ENCODE results near the gene BMAL1. TPM values are rescaled to one million over a fixed set of nuclear protein-coding genes. Genes with fewer than 3 reads are reported as not detected.
A peak's percentile ranks its signal among the peaks of the same experiment; 100 is the strongest.

BMAL1 gene
- total RNA-seq, 2 donors from 2014 or later = 41.6 to 44.7 TPM

- H3K4me3 Mint-ChIP-seq = peak overlapping the region; percentile 26
- H3K36me3 Mint-ChIP-seq (ENCODE audit: low read depth) = peaks cover 40% of the 10 kb centered on the region
- no peaks in the 10 kb centered on the region for H3K9me3 Mint-ChIP-seq
- H3K27ac Mint-ChIP-seq = peak overlapping the region; percentile 31
- peaks cover 47% of the 10 kb centered on the region for H3K4me1 Mint-ChIP-seq
- H3K27me3 Mint-ChIP-seq = no peaks in the 10 kb centered on the region
- ATAC-seq (replicated peaks) = peak; percentile 70
These were observed 52.2 kb downstream of the BMAL1 start for GRCh38 chr11:13329670-13330356.

GRCh38 chr11:13332124-13332523, 54.5 kb downstream of the BMAL1 start:
- ATAC-seq (replicated peaks) = no peak
- Mint-ChIP-seq H3K27ac (peak overlapping the region; percentile 69), H3K4me1 (peaks cover 51% of the 10 kb centered on the region)

GRCh38 chr11:13333456-13333957, 55.9 kb downstream of the BMAL1 start:
- no peaks in the 10 kb centered on the region for H3K27me3 Mint-ChIP-seq
- H3K4me1 Mint-ChIP-seq = peaks cover 56% of the 10 kb centered on the region
- no peaks in the 10 kb centered on the region for H3K9me3 Mint-ChIP-seq
- H3K4me3 Mint-ChIP-seq = peak overlapping the region; percentile 70
- peak overlapping the region; percentile 68 for H3K27ac Mint-ChIP-seq
- ATAC-seq (replicated peaks) = no peak
- H3K36me3 Mint-ChIP-seq (ENCODE audit: low read depth) = peaks cover 22% of the 10 kb centered on the region

More at GRCh38 chr11:13332124-13332523, 54.5 kb downstream of the BMAL1 start:
- Mint-ChIP-seq H3K4me3 (peak overlapping the region; percentile 70), H3K36me3 (ENCODE audit: low read depth) (peaks cover 35% of the 10 kb centered on the region), H3K27me3 (no peaks in the 10 kb centered on the region), H3K9me3 (no peaks in the 10 kb centered on the region)

GRCh38 chr11:13334034-13334786, 56.6 kb downstream of the BMAL1 start:
- peak overlapping the region; percentile 68 for H3K27ac Mint-ChIP-seq
- H3K9me3 Mint-ChIP-seq = no peaks in the 10 kb centered on the region
- peaks cover 56% of the 10 kb centered on the region for H3K4me1 Mint-ChIP-seq
- H3K4me3 Mint-ChIP-seq = peak overlapping the region; percentile 70
- no peaks in the 10 kb centered on the region for H3K27me3 Mint-ChIP-seq
- ATAC-seq (replicated peaks) = peak; percentile 49
- H3K36me3 Mint-ChIP-seq (ENCODE audit: low read depth) = peaks cover 14% of the 10 kb centered on the region

GRCh38 chr11:13335319-13335718, 57.7 kb downstream of the BMAL1 start:
- ATAC-seq (replicated peaks) = no peak
- peak overlapping the region; percentile 1 for H3K27ac Mint-ChIP-seq
- no peaks in the 10 kb centered on the region for H3K27me3 Mint-ChIP-seq
- no peaks in the 10 kb centered on the region for H3K9me3 Mint-ChIP-seq
- H3K4me1 Mint-ChIP-seq = peaks cover 58% of the 10 kb centered on the region
- peaks cover 9% of the 10 kb centered on the region for H3K36me3 Mint-ChIP-seq (ENCODE audit: low read depth)
- H3K4me3 Mint-ChIP-seq = no peak overlapping the region

- ATAC-seq (replicated peaks) = no peak
- no peaks in the 10 kb centered on the region for H3K9me3 Mint-ChIP-seq
- peak overlapping the region; percentile 14 for H3K4me3 Mint-ChIP-seq
- H3K4me1 Mint-ChIP-seq = peaks cover 62% of the 10 kb centered on the region
- no peak overlapping the region for H3K27ac Mint-ChIP-seq
- H3K36me3 Mint-ChIP-seq (ENCODE audit: low read depth) = peaks cover 19% of the 10 kb centered on the region
- H3K27me3 Mint-ChIP-seq = no peaks in the 10 kb centered on the region
These were observed 58.8 kb downstream of the BMAL1 start for GRCh38 chr11:13336246-13336878.

- peaks cover 51% of the 10 kb centered on the region for H3K4me1 Mint-ChIP-seq
- no peaks in the 10 kb centered on the region for H3K27me3 Mint-ChIP-seq
- peak overlapping the region; percentile 86 for H3K27ac Mint-ChIP-seq
- H3K36me3 Mint-ChIP-seq (ENCODE audit: low read depth) = peaks cover 21% of the 10 kb centered on the region
- ATAC-seq (replicated peaks) = peak; percentile 49
- peak overlapping the region; percentile 75 for H3K4me3 Mint-ChIP-seq
- H3K9me3 Mint-ChIP-seq = no peaks in the 10 kb centered on the region
These were observed 60.4 kb downstream of the BMAL1 start for GRCh38 chr11:13338019-13338426.

- peaks cover 50% of the 10 kb centered on the region for H3K4me1 Mint-ChIP-seq
- H3K36me3 Mint-ChIP-seq (ENCODE audit: low read depth) = peaks cover 21% of the 10 kb centered on the region
- peak overlapping the region; percentile 86 for H3K27ac Mint-ChIP-seq
- H3K27me3 Mint-ChIP-seq = no peaks in the 10 kb centered on the region
- no peaks in the 10 kb centered on the region for H3K9me3 Mint-ChIP-seq
- peak overlapping the region; percentile 75 for H3K4me3 Mint-ChIP-seq
- ATAC-seq (replicated peaks) = peak; percentile 63
These were observed 61.0 kb downstream of the BMAL1 start for GRCh38 chr11:13338427-13339069.

- peaks cover 29% of the 10 kb centered on the region for H3K36me3 Mint-ChIP-seq (ENCODE audit: low read depth)
- no peaks in the 10 kb centered on the region for H3K9me3 Mint-ChIP-seq
- peak overlapping the region; percentile 86 for H3K27ac Mint-ChIP-seq
- peak; percentile 63 for ATAC-seq (replicated peaks)
- H3K4me3 Mint-ChIP-seq = peak overlapping the region; percentile 75
- peaks cover 49% of the 10 kb centered on the region for H3K4me1 Mint-ChIP-seq
- H3K27me3 Mint-ChIP-seq = no peaks in the 10 kb centered on the region
These were observed 61.9 kb downstream of the BMAL1 start for GRCh38 chr11:13339195-13340153.

GRCh38 chr11:13341026-13341425, 63.4 kb downstream of the BMAL1 start:
- peaks cover 50% of the 10 kb centered on the region for H3K4me1 Mint-ChIP-seq
- H3K36me3 Mint-ChIP-seq (ENCODE audit: low read depth) = peaks cover 29% of the 10 kb centered on the region
- no peak overlapping the region for H3K4me3 Mint-ChIP-seq
- H3K27ac Mint-ChIP-seq = peak overlapping the region; percentile 73
- H3K9me3 Mint-ChIP-seq = no peaks in the 10 kb centered on the region
- no peaks in the 10 kb centered on the region for H3K27me3 Mint-ChIP-seq
- no peak for ATAC-seq (replicated peaks)

GRCh38 chr11:13343067-13343466, 65.5 kb downstream of the BMAL1 start:
- Mint-ChIP-seq H3K27me3 (no peaks in the 10 kb centered on the region), H3K27ac (peak overlapping the region; percentile 34), H3K36me3 (ENCODE audit: low read depth) (peaks cover 36% of the 10 kb centered on the region), H3K4me1 (peaks cover 55% of the 10 kb centered on the region), H3K4me3 (no peak overlapping the region), H3K9me3 (no peaks in the 10 kb centered on the region)
- no peak for ATAC-seq (replicated peaks)

- peak overlapping the region; percentile 9 for H3K27ac Mint-ChIP-seq
- no peak overlapping the region for H3K4me3 Mint-ChIP-seq
- H3K27me3 Mint-ChIP-seq = no peaks in the 10 kb centered on the region
- peaks cover 55% of the 10 kb centered on the region for H3K4me1 Mint-ChIP-seq
- no peaks in the 10 kb centered on the region for H3K9me3 Mint-ChIP-seq
- H3K36me3 Mint-ChIP-seq (ENCODE audit: low read depth) = peaks cover 43% of the 10 kb centered on the region
- peak; percentile 59 for ATAC-seq (replicated peaks)
These were observed 66.5 kb downstream of the BMAL1 start for GRCh38 chr11:13343931-13344717.

GRCh38 chr11:13344818-13345217, 67.2 kb downstream of the BMAL1 start:
- no peak for ATAC-seq (replicated peaks)
- H3K27me3 Mint-ChIP-seq = no peaks in the 10 kb centered on the region

More at GRCh38 chr11:13344818-13345217, 67.2 kb downstream of the BMAL1 start:
- Mint-ChIP-seq H3K4me1 (peaks cover 48% of the 10 kb centered on the region), H3K4me3 (no peak overlapping the region), H3K36me3 (ENCODE audit: low read depth) (peaks cover 50% of the 10 kb centered on the region), H3K9me3 (no peaks in the 10 kb centered on the region), H3K27ac (peak overlapping the region; percentile 9)

Measured in activated T-helper 17 cell treated with anti-CD3 and anti-CD28 coated beads, Interleukin-2, amount 50 U/mL, for 72 hours (primary cell).